Uterus (tissue), 4 donors: Measurements from ENCODE around the gene TERB1. TPM values are rescaled to one million over a fixed set of nuclear protein-coding genes. Genes with fewer than 3 reads are reported as not detected.

Experiments used
- DNase-seq, 2 donors: peaks; one replicate each; pipeline ENCODE4 v3.0.0-alpha.2; 2019 to 2020
- H3K27ac ChIP-seq, 2 donors: fragments of 200-600 bp; sonication (generic); 1 replicate in 1 of 2; 2 replicates in 1 of 2; pipeline ENCODE4 v1.5.1; 2016 to 2018
- H3K27me3 ChIP-seq, 2 donors: fragments of 200-600 bp; sonication (generic); one replicate each; pipeline ENCODE4 v1.5.1; 2018 to 2019; ENCODE audit warnings: control low read depth in 1 of 2
- H3K36me3 ChIP-seq, 2 donors: fragments of 200-600 bp; sonication (generic); one replicate each; pipeline ENCODE4 v1.5.1; 2019; ENCODE audit warnings: control low read depth in 1 of 2
- H3K4me1 ChIP-seq, 2 donors: fragments of 200-600 bp; sonication (generic); one replicate each; pipeline ENCODE4 v1.5.1; 2018 to 2019; ENCODE audit warnings: control low read depth in 1 of 2
- H3K4me3 ChIP-seq, 2 donors: fragments of 200-600 bp; sonication (generic); 1 replicate in 1 of 2; 2 replicates in 1 of 2; pipeline ENCODE4 v1.5.1; 2018 to 2019; ENCODE audit warnings: mild to moderate bottlenecking in 1 of 2
- H3K9me3 ChIP-seq, 2 donors: fragments of 200-600 bp; sonication (generic); one replicate each; pipeline ENCODE4 v1.5.1; 2019; ENCODE audit warnings: control low read depth in 1 of 2
- CTCF ChIP-seq, 4 experiments: fragments of 200-600 bp in 2 of 4; fragments of 450-650 bp in 2 of 4; sonication (generic) in 2 of 4; IDR thresholded peaks; one replicate each; pipeline ENCODE4 v1.5.1; 2016 to 2019; ENCODE audit warnings: antibody characterized with exemption in 4 of 4, mild to moderate bottlenecking in 2 of 4, moderate library complexity in 1 of 4
- POLR2A ChIP-seq, 2 donors: fragments of 450-650 bp; IDR thresholded peaks; one replicate each; pipeline ENCODE4 v1.6.1; 2016; ENCODE audit warnings: antibody characterized with exemption in 2 of 2, mild to moderate bottlenecking in 1 of 2, moderate library complexity in 1 of 2
- intact Hi-C: fragments of 100-400 bp; cut with DNase I; formaldehyde crosslinking; loops from one replicate; pipeline ENCODE4 v1.15.1; 2023; ENCODE audit warnings: low total_unique reads
- total RNA-seq, 4 donors: library from RNA; depleted of rRNA in 3 of 4; stranded (reverse); fragments of >200 nt in 3 of 4; gene quantifications; one replicate each; pipeline versions ENCODE4 v1.1.0 to v1.2.4, GENCODE V29; 2014 to 2023
- donor health status: DM: yes; HTN: yes; CAD: no.

TERB1 gene
- total RNA-seq, 4 donors from 2014 or later = 0.21 to 0.83 TPM; not detected in 2

GRCh38 chr16:66844342-66845079 lies 43.1 kb upstream of the TERB1 start, which contains the start of gene CA7:
Gene CA7, plus strand, starts transcription at chr16:66844414. Its CDS starts 74 bp downstream, at chr16:66844488.
- Histone ChIP-seq H3K4me1 (peaks cover 0 to 13% of the 10 kb centered on the region in 2 donors), H3K36me3 (no peaks in the 10 kb centered on the region), H3K27me3 (peaks cover 4 to 9% of the 10 kb centered on the region in 2 donors), H3K4me3 (peak within 1 kb of the TSS; percentile 0 to 7), H3K27ac (no peak within 1 kb of the TSS), H3K9me3 (no peaks in the 10 kb centered on the region)
- peak in 1 of 2 donors; percentile 12 for DNase-seq
- intact Hi-C loops = no loop called here
- TF ChIP-seq CTCF (IDR thresholded peaks at IDR 0.05) (no peak), POLR2A (IDR thresholded peaks at IDR 0.05) (no peak)

GRCh38 chr16:66844009-66844341 lies 42.6 kb upstream of the TERB1 start:
- DNase-seq = peak in 1 of 2 donors; percentile 10
- Histone ChIP-seq H3K27me3 (peaks cover 4 to 9% of the 10 kb centered on the region in 2 donors), H3K4me3 (peak overlapping the region in 1 of 2 donors; percentile 0), H3K36me3 (no peaks in the 10 kb centered on the region), H3K4me1 (peaks cover 0 to 13% of the 10 kb centered on the region in 2 donors), H3K27ac (no peak overlapping the region), H3K9me3 (no peaks in the 10 kb centered on the region)
- TF ChIP-seq CTCF (IDR thresholded peaks at IDR 0.05) (no peak), POLR2A (IDR thresholded peaks at IDR 0.05) (no peak)
- intact Hi-C loops = no loop called here

- TF ChIP-seq POLR2A (IDR thresholded peaks at IDR 0.05) (no peak), CTCF (IDR thresholded peaks at IDR 0.05) (no peak)
- no peak for DNase-seq
- Histone ChIP-seq H3K27me3 (peaks cover 4 to 9% of the 10 kb centered on the region in 2 donors), H3K4me3 (no peak overlapping the region), H3K4me1 (peaks cover 0 to 13% of the 10 kb centered on the region in 2 donors), H3K36me3 (no peaks in the 10 kb centered on the region), H3K27ac (no peak overlapping the region), H3K9me3 (no peaks in the 10 kb centered on the region)
- intact Hi-C loops = no loop called here
Observed at GRCh38 chr16:66843191-66843590, 41.8 kb upstream of the TERB1 start.

- no peak for DNase-seq
- no peaks in the 10 kb centered on the region for H3K9me3 ChIP-seq
- no peak for TF ChIP-seq CTCF (IDR thresholded peaks at IDR 0.05)
- TF ChIP-seq POLR2A (IDR thresholded peaks at IDR 0.05) = no peak
- H3K36me3 ChIP-seq = no peaks in the 10 kb centered on the region
- H3K4me3 ChIP-seq = no peak overlapping the region
- H3K27ac ChIP-seq = no peak overlapping the region
- peaks cover 0 to 13% of the 10 kb centered on the region in 2 donors for H3K4me1 ChIP-seq
- peaks cover 4 to 9% of the 10 kb centered on the region in 2 donors for H3K27me3 ChIP-seq
- intact Hi-C loops = no loop called here
Observed at GRCh38 chr16:66842765-66843164, 41.4 kb upstream of the TERB1 start.

- no peaks in the 10 kb centered on the region for H3K36me3 ChIP-seq
- H3K4me1 ChIP-seq = peaks cover 0 to 13% of the 10 kb centered on the region in 2 donors
- TF ChIP-seq CTCF (IDR thresholded peaks at IDR 0.05) = no peak
- TF ChIP-seq POLR2A (IDR thresholded peaks at IDR 0.05) = no peak
- DNase-seq = no peak
- no peaks in the 10 kb centered on the region for H3K9me3 ChIP-seq
- H3K4me3 ChIP-seq = no peak overlapping the region
- H3K27ac ChIP-seq = no peak overlapping the region
- intact Hi-C loops = no loop called here
- H3K27me3 ChIP-seq = peaks cover 4 to 9% of the 10 kb centered on the region in 2 donors
Observed at GRCh38 chr16:66841366-66841765, 40.0 kb upstream of the TERB1 start.
